Glomerular visceral epithelial cell (primary cell): ENCODE data around the gene USP40.

ENCODE experiments used
- DNase-seq: peaks from one replicate; pipeline ENCODE4 v3.0.0-alpha.2; 2016; ENCODE audit errors: extremely low spot score

USP40 gene

DNA sequence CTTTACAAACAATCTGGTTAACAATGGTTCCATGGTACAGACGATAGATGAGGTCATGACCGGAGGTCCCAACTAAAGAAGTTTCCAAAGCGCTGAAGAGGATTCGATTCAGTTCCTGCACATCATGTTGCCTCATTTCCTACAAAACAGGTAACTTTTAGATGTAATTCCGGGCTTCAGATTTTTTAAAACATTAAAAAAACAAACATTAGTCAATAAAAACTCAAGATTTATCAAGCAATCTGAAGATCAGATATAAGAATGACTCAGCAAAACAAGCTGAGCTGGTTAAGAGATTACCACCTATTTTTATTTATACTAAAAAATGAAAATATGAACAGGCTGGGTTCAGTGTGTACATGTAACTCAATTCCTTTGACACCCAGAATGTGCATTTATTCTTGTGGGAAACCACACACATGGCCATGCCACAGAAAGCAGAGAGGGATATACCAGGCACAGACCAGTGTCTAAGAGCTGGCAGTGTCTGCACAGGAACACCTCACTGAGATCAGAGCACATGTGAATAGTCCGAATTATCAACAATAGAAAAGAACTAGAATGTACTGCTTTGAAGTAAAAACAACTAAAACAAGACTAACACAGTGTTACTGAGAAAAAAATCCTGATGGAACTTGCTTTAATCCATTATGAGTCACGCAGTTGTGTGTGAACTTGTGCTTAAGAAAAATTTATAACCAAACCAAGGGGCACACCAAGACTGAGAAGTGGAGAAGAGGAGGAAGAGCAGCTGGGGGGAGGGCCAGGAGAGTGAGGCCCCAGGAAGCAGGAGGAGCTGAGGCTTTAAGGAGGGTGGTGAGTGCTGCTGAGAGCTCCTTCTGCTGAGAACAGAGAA is 9.5 kb downstream of the USP40 start:
- peak; percentile 88 for DNase-seq

DNA sequence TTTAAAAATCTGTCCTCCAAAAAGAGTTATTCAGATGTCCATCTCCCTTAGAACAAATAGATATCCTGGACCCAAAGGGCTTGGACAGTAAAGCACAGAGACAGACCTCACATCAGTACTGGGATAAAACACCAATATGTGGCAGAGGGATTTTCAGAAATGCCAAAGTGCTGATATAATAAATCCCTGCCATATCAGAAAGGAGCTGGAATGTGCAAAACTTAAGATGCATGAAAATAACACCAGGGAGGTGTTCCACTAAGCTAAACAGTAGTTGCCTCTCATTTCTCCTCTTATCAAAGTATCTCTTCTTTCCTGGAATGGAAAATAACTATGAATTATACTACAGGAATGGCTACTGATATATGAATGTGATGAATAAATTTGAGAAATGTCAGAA is 13.2 kb downstream of the USP40 start:
- peak; percentile 43 for DNase-seq

- no peak for DNase-seq
Observed at GRCh38 chr2:233551491-233551890, 15.1 kb downstream of the USP40 start.

GRCh38 chr2:233546774-233547173 is 19.8 kb downstream of the USP40 start:
- no peak for DNase-seq

- peak; percentile 12 for DNase-seq
Observed at GRCh38 chr2:233546101-233546500, 20.5 kb downstream of the USP40 start.

- DNase-seq, result peak; percentile 76
Observed at GRCh38 chr2:233544200-233544610, 22.4 kb downstream of the USP40 start.

DNA sequence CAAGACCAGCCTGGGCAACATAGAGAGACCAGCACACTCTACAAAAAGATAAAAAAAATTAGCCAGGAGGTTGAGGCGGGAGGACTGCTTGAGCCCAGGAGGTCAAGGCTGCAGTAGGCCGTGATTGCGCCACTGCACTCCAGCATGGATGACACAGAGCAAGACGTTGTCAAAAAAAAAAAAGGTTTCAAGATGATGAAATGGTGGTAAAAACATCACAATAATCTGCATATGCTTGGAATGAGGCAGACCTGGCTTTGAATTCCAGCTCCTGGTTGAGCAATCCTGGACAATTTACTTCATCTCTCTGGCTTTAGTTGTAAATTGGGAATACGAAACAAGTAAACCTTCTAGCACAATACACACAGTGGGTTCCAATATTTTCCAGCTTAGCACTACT is 24.1 kb downstream of the USP40 start:
- peak; percentile 29 for DNase-seq

DNA sequence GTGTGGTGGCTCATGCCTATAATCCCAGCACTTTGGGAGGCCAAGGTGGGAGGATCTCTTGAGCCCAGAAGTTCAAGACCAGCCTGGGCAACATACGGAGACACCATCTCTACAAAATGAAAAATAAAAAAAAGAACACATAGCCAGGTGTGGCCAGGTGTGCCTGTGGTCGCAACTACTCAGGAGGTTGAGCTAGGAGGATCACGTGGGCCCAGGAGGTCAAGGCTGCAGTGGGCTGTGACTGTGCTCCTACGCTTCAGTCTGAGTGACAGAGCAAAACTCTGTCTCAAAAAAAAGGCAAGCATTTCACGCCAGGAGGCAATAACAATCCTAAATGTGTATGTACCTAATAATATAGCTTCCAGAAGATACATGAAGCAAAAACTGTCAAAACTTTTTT is 27.8 kb downstream of the USP40 start:
- no peak for DNase-seq

GRCh38 chr2:233535271-233535670 is 31.3 kb downstream of the USP40 start:
- no peak for DNase-seq

DNA sequence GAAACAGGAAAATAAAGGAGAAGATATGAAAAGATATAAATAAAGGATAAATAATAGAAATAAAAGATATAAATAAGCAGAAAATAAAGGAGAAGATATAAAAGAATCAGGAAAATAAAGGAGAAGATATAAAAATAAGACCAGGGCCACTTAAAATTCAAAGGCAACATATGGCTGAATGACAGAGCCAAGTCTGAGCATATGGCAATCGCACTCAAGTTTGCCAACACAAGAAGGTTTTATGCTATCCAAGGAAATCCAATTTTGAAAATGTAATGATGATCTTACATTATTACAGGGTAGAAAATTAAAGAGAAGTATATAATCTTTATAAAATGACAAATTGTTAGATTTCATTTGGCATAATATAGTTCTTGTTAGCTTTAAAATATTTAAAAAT is 33.6 kb downstream of the USP40 start:
- no peak for DNase-seq

- DNase-seq, result no peak
Observed at GRCh38 chr2:233531955-233532354, 34.6 kb downstream of the USP40 start.

- no peak for DNase-seq
Observed at GRCh38 chr2:233530381-233530780, 36.2 kb downstream of the USP40 start.

DNA sequence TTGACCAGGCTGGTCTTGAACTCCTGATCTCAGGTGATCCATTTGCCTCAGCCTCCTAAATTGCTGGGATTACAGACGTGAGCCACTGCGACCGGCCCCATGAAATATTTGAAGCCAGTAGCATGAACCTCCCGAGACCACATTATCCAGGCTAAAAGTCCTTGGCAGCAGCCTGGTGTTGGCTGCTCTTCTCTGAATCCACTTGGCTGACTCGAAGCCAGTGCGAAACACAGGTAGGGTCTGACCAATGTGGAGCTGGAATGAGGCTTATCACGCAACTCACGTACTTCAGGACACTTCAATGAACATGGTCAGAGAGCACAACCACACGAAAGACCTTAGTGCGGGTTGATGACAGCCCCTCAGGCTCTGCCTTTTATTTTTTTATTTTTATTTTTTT is 38.4 kb downstream of the USP40 start:
- DNase-seq, result no peak

- no peak for DNase-seq
Observed at GRCh38 chr2:233525791-233526190, 40.8 kb downstream of the USP40 start.

GRCh38 chr2:233519787-233520611 is 46.6 kb downstream of the USP40 start:
- no peak for DNase-seq

DNA sequence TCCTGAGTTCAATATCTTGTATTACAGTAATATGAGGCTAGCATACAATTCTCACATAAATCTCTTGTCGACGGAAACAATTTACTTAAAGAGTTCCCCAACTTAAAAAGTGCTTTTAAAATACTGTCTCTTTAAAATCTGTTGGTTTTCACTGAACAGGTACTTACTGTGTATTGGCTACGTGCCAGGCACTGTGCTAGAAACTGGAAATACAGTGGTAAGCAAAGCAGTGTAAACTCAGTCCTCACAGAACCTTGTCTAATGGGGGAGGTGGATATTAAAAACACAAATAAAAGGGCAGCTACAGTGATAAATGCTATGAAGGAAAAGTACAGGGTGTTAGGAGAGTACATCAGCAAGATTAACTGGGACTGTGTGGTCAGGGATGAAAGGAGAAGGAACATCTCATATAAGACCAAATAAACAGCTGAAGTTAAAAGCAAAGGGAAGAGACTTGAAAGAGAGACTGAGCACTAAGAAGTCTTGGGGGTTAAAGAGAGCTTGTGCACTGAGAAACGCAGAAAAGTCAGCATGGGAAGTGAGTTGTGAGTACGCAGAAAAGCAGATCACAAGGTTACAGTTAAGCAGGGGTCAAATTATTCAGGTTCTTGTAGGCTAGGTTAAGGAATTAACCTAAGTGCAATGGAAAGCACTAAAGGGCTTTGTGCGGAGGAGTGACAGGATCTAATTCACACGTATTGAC is 52.5 kb downstream of the USP40 start:
- no peak for DNase-seq

DNA sequence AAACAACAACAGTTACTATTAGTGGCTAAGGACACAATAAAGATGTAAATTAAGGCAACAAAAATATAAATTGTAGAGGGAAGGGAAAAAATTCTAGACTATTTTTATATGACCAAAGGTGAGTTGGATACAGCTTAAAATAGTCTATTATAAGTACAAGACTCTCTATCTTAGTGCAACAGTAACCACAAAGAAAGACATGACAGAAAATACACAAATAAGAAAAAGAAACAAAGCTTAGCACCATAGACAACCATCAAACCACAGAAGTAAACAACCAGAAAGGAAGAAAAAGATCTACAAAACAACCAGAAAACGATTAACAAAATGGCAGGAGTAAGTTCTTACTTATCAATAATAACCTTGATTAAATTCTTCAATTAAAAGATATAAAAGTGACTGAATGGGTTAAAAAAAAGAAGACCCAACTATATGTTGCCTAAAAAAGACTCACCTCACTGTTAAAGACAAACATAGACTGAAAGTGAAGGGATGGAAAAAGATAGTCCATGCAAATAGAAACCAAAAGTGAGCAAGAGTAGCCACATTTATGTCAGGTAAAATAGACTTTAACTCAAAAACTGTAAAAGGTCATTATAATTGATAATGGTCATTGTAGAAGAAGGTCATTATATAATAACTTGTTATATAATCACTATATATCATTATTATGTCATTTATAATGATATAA is 62.5 kb downstream of the USP40 start:
- DNase-seq, result no peak

DNA sequence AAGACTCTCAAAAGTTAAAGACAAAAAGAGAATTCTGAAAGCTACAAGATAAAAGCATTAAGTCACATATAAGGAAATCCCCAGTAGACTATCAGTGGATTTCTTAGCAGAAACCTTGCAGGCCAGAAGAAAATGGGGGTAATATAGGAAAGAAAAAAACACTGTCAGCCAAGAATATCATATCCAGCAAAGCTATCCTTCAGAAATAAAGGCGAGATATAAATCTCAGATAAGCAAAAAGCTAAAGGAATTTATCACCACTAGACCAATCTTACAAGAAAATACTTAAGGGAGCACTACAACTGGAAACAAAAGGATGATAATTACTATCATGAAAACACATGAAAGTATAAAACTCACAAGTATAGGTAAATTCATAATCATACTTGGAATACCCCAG is 63.1 kb downstream of the USP40 start:
- DNase-seq, result no peak

DNA sequence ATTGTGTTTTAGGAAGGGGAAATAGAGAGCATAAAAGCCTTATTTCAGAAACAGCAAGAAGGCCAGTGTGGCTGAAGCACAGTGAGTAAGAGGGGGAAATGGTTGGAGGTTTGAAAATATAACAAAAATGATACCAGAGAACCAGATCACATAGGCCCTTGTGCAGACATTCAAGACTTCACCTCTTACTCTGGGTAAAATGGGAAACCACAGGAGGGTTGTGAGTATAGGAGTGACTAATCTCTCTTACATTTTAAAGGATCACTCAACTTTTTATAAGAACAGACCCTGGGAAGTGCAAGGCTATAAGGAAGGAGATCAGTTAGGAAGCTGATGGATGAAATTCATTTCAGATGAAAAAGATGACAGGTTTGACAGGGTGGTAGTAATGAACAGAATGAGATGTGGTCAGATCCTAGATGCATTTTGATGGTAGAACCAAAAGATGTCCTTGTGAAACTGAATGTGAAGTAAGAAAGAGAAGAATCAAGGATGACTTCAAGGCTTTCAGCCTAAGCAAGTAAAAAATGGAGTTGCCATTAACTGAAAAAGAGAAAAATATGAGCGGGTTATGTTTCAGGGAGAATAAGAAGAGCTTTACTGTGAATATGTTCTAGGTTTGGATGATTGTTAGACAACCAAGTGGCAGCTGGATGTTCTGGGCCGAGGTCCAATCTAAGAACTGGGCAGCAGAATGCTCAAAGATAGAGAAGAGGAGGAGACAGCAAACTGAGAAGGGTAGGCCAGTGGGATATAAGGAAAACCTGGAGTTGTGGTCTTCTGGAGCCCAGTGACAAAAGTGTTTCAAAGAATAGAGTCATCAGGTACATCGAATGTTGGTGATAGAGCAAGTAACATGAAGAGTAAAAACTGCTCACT is 65.1 kb downstream of the USP40 start:
- peak; percentile 65 for DNase-seq

GRCh38 chr2:233499928-233500327 is 66.7 kb downstream of the USP40 start:
- DNase-seq, result no peak

DNA sequence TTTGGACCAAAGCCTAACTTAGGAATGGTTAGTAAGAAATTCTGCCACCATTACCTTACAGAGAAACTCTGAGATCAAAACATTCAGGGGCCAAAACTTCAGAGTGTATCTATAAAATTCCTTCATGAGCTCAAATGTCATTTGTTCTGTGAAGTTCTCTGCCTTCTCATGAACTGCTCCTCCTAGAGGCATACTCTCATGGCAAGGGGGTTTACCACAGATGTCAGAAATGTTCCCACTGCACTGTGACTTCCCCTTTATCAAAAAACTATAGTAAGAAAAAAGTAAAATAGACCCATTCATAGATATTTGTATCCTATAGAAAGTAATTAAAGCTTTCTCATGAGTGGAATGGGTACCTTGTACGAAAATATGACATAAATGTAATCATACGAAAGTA is 68.5 kb downstream of the USP40 start:
- no peak for DNase-seq
